ENCODE data around the gene CCNG2. TPM values are rescaled to one million over a fixed set of nuclear protein-coding genes. Genes with fewer than 3 reads are reported as not detected.

CCNG2 gene
- total and polyA plus RNA-seq, 9 of the 15 experiments (the other 6 are each of a cell fraction or from before 2014, with no cell fraction given) = 0.49 to 6.6 (median 2.9) TPM

GRCh38 chr4:77157859-77158486 is 966 bp downstream of the CCNG2 start (continued):
- no peak for TF ChIP-seq CREM (IDR thresholded peaks at IDR 0.05; ENCODE audit: low read depth)
- no peak for TF ChIP-seq CBX5 (IDR thresholded peaks at IDR 0.05; ENCODE audit: borderline replicate concordance, low read depth)
- TF ChIP-seq HOMEZ (CRISPR knock-in tag; IDR thresholded peaks at IDR 0.05) = no peak
- TF ChIP-seq MXI1 (IDR thresholded peaks at IDR 0.05; ENCODE audit: low read depth, low read length) = no peak
- no peak for TF ChIP-seq THAP7 (CRISPR knock-in tag; IDR thresholded peaks at IDR 0.05)
- TF ChIP-seq ZNF3 (CRISPR knock-in tag; IDR thresholded peaks at IDR 0.05) = no peak
- peak; percentile 99 for TF ChIP-seq CEBPB (tag; IDR thresholded peaks at IDR 0.05)
- TF ChIP-seq ZNF518B (CRISPR knock-in tag; IDR thresholded peaks at IDR 0.05) = no peak
- no peak for TF ChIP-seq GTF2B (IDR thresholded peaks at IDR 0.05; ENCODE audit: extremely low read depth, insufficient read length)
- no peak for TF ChIP-seq ILK (tag; IDR thresholded peaks at IDR 0.05; ENCODE audit: borderline replicate concordance, low read depth)
- no peak for TF ChIP-seq ZKSCAN3 (CRISPR knock-in tag; IDR thresholded peaks at IDR 0.05)
- no peak for TF ChIP-seq NCOA6 (IDR thresholded peaks at IDR 0.05)
- TF ChIP-seq SREBF1 (IDR thresholded peaks at IDR 0.05; ENCODE audit: borderline replicate concordance, low read depth, low read length) = no peak
- TF ChIP-seq CHCHD3 (CRISPR knock-in tag; IDR thresholded peaks at IDR 0.05) = no peak
- TF ChIP-seq SLC30A9 (CRISPR knock-in tag; IDR thresholded peaks at IDR 0.05) = no peak
- TF ChIP-seq CBX1 (IDR thresholded peaks at IDR 0.05; ENCODE audit: low read depth) = no peak
- TF ChIP-seq STAG1 (CRISPR knock-in tag; IDR thresholded peaks at IDR 0.05; ENCODE audit: borderline replicate concordance) = no peak
- TF ChIP-seq ZNF717 (CRISPR knock-in tag; IDR thresholded peaks at IDR 0.05) = no peak
- TF ChIP-seq ZNF696 (CRISPR knock-in tag; conservative IDR thresholded peaks at IDR 0.05) = no peak
- peak; percentile 41 for TF ChIP-seq DACH1 (IDR thresholded peaks at IDR 0.05; ENCODE audit: partially characterized antibody)
- no peak for TF ChIP-seq CCAR2 (IDR thresholded peaks at IDR 0.05; ENCODE audit: low read depth, low read length)
- TF ChIP-seq ZBTB1 (CRISPR knock-in tag; IDR thresholded peaks at IDR 0.05; ENCODE audit: borderline replicate concordance, low read depth) = 0 out of 2 replicates have a peak, but pooled peaks have one; percentile 31
- TF ChIP-seq HOXB6 (CRISPR knock-in tag; IDR thresholded peaks at IDR 0.05; ENCODE audit: borderline replicate concordance) = no peak
- no peak; the same call in 1 of the 2 replicates for TF ChIP-seq TARDBP (IDR thresholded peaks at IDR 0.05)
